Endothelial cell (in vitro differentiated cells): ENCODE data around the gene GREB1L. TPM values are rescaled to one million over a fixed set of nuclear protein-coding genes. Genes with fewer than 3 reads are reported as not detected.
A peak's percentile ranks its signal among the peaks of the same experiment; 100 is the strongest.

Source experiments
- DNase-seq: peaks from one replicate; pipeline ENCODE4 v3.0.0; 2021; ENCODE audit warnings: low spot score
- H3K27ac Mint-ChIP-seq: one replicate; pipeline ENCODE4 v1.8.0; 2021; ENCODE audit warnings: mixed read lengths, inconsistent platforms; ENCODE audit not compliant: unreplicated experiment
- H3K27me3 Mint-ChIP-seq: one replicate; pipeline ENCODE4 v1.8.0; 2021; ENCODE audit warnings: mild to moderate bottlenecking, moderate library complexity, mixed read lengths, inconsistent platforms; ENCODE audit not compliant: unreplicated experiment
- H3K36me3 Mint-ChIP-seq: one replicate; pipeline ENCODE4 v1.8.0; 2021; ENCODE audit warnings: mild to moderate bottlenecking, low read depth, mixed read lengths, inconsistent platforms; ENCODE audit not compliant: unreplicated experiment
- H3K4me1 Mint-ChIP-seq: one replicate; pipeline ENCODE4 v1.8.0; 2021; ENCODE audit warnings: mild to moderate bottlenecking, mixed read lengths, inconsistent platforms; ENCODE audit not compliant: unreplicated experiment
- H3K4me3 Mint-ChIP-seq: one replicate; pipeline ENCODE4 v1.8.0; 2021; ENCODE audit warnings: mild to moderate bottlenecking, mixed read lengths, inconsistent platforms; ENCODE audit not compliant: unreplicated experiment
- H3K9me3 Mint-ChIP-seq: one replicate; pipeline ENCODE4 v1.8.0; 2021; ENCODE audit warnings: mixed read lengths, inconsistent platforms; ENCODE audit not compliant: unreplicated experiment
- total RNA-seq: library from RNA; stranded (reverse); fragmentation: NEBNext Ultra II Directional; extraction: Animal tissue kit (Norgen Biotek cat#: 25700); gene quantifications from one replicate; pipeline ENCODE4 v1.2.1, GENCODE V29; 2021; ENCODE audit not compliant: unreplicated experiment
- TF ChIP-seq, protein P1 (sequence below): fragments of 200-600 bp; sonication (generic); IDR thresholded peaks from one replicate; pipeline ENCODE4 v1.5.0; 2021; ENCODE audit warnings: antibody characterized with exemption; ENCODE audit not compliant: unreplicated experiment

Gene GREB1L
- total RNA-seq, 1 donor from 2014 or later, result 105 TPM

GRCh38 chr18:21450913-21451312 is 208.9 kb downstream of the GREB1L start:
- H3K9me3 Mint-ChIP-seq, result no peaks in the 10 kb centered on the region
- H3K36me3 Mint-ChIP-seq, result peaks cover 28% of the 10 kb centered on the region
- H3K27ac Mint-ChIP-seq, result no peak overlapping the region
- peaks cover 18% of the 10 kb centered on the region for H3K4me1 Mint-ChIP-seq
- DNase-seq, result no peak
- H3K4me3 Mint-ChIP-seq, result peak overlapping the region; percentile 47
- TF ChIP-seq, protein P1, sequence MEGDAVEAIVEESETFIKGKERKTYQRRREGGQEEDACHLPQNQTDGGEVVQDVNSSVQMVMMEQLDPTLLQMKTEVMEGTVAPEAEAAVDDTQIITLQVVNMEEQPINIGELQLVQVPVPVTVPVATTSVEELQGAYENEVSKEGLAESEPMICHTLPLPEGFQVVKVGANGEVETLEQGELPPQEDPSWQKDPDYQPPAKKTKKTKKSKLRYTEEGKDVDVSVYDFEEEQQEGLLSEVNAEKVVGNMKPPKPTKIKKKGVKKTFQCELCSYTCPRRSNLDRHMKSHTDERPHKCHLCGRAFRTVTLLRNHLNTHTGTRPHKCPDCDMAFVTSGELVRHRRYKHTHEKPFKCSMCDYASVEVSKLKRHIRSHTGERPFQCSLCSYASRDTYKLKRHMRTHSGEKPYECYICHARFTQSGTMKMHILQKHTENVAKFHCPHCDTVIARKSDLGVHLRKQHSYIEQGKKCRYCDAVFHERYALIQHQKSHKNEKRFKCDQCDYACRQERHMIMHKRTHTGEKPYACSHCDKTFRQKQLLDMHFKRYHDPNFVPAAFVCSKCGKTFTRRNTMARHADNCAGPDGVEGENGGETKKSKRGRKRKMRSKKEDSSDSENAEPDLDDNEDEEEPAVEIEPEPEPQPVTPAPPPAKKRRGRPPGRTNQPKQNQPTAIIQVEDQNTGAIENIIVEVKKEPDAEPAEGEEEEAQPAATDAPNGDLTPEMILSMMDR, result no peak
- H3K27me3 Mint-ChIP-seq, result no peaks in the 10 kb centered on the region

DNA sequence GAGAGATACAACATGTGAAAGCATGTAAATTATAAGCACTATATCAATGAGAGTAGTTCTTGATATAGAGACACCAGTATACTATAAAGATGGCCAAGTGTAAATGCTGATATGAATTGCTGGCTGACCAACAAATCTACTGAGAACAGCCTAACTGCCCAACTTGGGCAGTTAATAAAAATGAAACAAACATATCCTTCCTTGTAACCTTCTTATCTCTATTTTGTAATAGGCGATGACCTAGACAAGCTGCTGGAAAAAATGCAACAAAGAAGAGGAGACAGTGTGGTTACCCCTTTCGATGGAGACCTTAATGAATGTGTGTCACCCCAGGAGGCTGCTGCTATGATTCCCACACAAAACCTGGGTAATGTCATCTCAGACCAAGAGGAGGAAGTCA is 209.8 kb downstream of the GREB1L start:
- no peaks in the 10 kb centered on the region for H3K9me3 Mint-ChIP-seq
- H3K4me3 Mint-ChIP-seq, result no peak overlapping the region
- no peak overlapping the region for H3K27ac Mint-ChIP-seq
- no peak for DNase-seq
- TF ChIP-seq, protein P1, result no peak
- H3K27me3 Mint-ChIP-seq, result no peaks in the 10 kb centered on the region
- H3K4me1 Mint-ChIP-seq, result peaks cover 18% of the 10 kb centered on the region
- peaks cover 29% of the 10 kb centered on the region for H3K36me3 Mint-ChIP-seq

DNA sequence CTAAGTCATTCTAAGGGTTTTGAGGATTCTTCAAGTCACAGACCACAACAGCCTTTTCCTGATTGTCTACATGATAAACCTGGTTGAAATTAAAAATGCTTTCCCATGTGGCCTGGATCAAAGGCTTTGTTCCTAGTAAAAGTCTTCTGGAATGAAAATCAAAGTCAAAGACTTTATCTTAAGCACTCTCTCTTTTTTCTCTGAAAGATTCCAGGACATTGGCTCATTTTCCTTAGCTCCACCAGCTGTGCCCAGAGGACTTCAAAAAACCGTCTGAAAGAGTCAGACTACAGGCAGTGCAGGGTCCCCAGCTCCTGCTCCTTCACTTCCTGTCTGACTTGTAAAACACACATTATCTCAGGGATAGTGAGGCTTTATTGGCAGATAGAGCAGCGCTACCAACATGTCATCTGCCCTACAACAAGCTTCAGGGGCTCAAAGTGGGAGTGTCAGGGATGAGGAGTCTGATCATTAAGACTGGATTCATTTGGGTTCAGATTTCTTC is 210.3 kb downstream of the GREB1L start:
- Mint-ChIP-seq H3K27ac (no peak overlapping the region), H3K36me3 (peaks cover 32% of the 10 kb centered on the region), H3K4me3 (no peak overlapping the region), H3K4me1 (peaks cover 18% of the 10 kb centered on the region), H3K9me3 (no peaks in the 10 kb centered on the region), H3K27me3 (no peaks in the 10 kb centered on the region)
- DNase-seq, result no peak
- TF ChIP-seq, protein P1, result no peak

- peaks cover 32% of the 10 kb centered on the region for H3K36me3 Mint-ChIP-seq
- H3K4me1 Mint-ChIP-seq, result peaks cover 18% of the 10 kb centered on the region
- no peaks in the 10 kb centered on the region for H3K27me3 Mint-ChIP-seq
- TF ChIP-seq, protein P1, result no peak
- H3K4me3 Mint-ChIP-seq, result no peak overlapping the region
- DNase-seq, result no peak
- H3K9me3 Mint-ChIP-seq, result no peaks in the 10 kb centered on the region
- H3K27ac Mint-ChIP-seq, result no peak overlapping the region
Measured at GRCh38 chr18:21452796-21453510, 210.9 kb downstream of the GREB1L start.

GRCh38 chr18:21453511-21453901 is 211.5 kb downstream of the GREB1L start:
- Mint-ChIP-seq H3K9me3 (no peaks in the 10 kb centered on the region), H3K27ac (no peak overlapping the region), H3K4me1 (peaks cover 18% of the 10 kb centered on the region), H3K4me3 (no peak overlapping the region), H3K27me3 (no peaks in the 10 kb centered on the region), H3K36me3 (peaks cover 32% of the 10 kb centered on the region)
- no peak for DNase-seq
- TF ChIP-seq, protein P1, result no peak
